OCI-LY1 (cell line): ENCODE measurements around the gene GNG2.

Source experiments
- CTCF ChIP-seq: fragments of 200-600 bp; sonication (generic), shearing (Covaris generic); IDR thresholded peaks from 2 replicates; pipeline ENCODE4 v1.5.1; 2017; ENCODE audit warnings: mild to moderate bottlenecking, antibody characterized with exemption, low read length, moderate library complexity, mixed read lengths
- EZH2 ChIP-seq: fragments of 200-600 bp; sonication (generic), shearing (Covaris generic); IDR thresholded peaks from 2 replicates; pipeline ENCODE4 v1.8.0; 2017; ENCODE audit warnings: borderline replicate concordance, mixed run types, mild to moderate bottlenecking, antibody characterized with exemption, low read length, moderate library complexity, mixed read lengths

- TF ChIP-seq CTCF (no peak), EZH2 (no peak)
Measured at GRCh38 chr14:51897791-51898355, 37.5 kb downstream of the GNG2 start.
